Measurements from ENCODE around the gene PFKFB2.

The PFKFB2 gene

DNA sequence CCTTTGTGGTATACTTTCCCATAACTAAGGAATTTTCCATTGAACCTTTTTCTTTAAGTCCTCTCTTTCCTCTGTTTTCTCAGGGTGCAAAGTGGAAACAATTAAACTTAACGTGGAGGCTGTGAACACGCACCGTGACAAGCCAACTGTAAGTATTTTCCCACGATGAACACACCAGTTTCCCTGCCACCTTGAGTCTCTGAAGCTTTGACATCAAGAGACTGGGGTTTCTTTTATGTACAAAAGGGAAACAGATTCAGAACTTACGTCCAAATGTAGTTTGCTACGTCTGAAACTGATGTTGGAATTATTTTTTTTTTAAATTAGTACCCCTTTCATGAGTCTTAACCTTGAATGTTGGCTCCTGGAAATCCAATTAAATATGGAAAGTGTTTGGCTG, 18.4 kb downstream of the PFKFB2 start:
- DNase-seq (ENCODE audit: low spot score) (no peak), ATAC-seq (ENCODE audit: low read depth) (no peak)
- H3K27ac ChIP-seq (ENCODE audit: poor library complexity, severe bottlenecking): no peak overlapping the region
- H3K4me1 ChIP-seq (ENCODE audit: insufficient read depth, poor library complexity, severe bottlenecking): peaks cover 15% of the 10 kb centered on the region
- peaks cover 31% of the 10 kb centered on the region for H3K36me3 ChIP-seq (ENCODE audit: low read depth)
- H3K4me3 ChIP-seq (ENCODE audit: severe bottlenecking): no peak overlapping the region
- TF ChIP-seq, protein P1, sequence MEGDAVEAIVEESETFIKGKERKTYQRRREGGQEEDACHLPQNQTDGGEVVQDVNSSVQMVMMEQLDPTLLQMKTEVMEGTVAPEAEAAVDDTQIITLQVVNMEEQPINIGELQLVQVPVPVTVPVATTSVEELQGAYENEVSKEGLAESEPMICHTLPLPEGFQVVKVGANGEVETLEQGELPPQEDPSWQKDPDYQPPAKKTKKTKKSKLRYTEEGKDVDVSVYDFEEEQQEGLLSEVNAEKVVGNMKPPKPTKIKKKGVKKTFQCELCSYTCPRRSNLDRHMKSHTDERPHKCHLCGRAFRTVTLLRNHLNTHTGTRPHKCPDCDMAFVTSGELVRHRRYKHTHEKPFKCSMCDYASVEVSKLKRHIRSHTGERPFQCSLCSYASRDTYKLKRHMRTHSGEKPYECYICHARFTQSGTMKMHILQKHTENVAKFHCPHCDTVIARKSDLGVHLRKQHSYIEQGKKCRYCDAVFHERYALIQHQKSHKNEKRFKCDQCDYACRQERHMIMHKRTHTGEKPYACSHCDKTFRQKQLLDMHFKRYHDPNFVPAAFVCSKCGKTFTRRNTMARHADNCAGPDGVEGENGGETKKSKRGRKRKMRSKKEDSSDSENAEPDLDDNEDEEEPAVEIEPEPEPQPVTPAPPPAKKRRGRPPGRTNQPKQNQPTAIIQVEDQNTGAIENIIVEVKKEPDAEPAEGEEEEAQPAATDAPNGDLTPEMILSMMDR (IDR thresholded peaks at IDR 0.05; ENCODE audit: poor library complexity, severe bottlenecking): no peak
- H3K9me3 ChIP-seq (ENCODE audit: severe bottlenecking): no peaks in the 10 kb centered on the region
- H3K27me3 ChIP-seq (ENCODE audit: insufficient read depth, poor library complexity, severe bottlenecking): no peaks in the 10 kb centered on the region

DNA sequence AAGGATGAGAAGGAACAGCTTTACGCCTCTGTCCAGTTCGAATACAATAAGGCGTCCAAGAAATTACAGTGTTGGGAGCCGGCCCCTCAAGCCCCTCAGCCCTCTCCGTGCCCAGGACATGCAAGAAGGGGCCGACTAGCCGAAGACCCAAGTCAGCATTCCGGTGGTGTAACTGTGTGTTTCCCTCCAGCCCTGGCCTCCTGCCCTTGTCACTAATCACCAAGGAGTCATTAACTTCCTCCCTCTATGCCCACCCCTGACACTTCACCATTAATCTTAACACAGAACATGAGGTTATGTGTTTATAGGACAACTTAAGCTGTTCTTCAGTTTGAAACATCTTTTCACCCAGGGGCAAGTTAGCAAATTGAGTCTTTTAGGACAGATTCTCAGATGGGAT, 19.2 kb downstream of the PFKFB2 start:
- H3K9me3 ChIP-seq (ENCODE audit: severe bottlenecking): no peaks in the 10 kb centered on the region
- H3K27me3 ChIP-seq (ENCODE audit: insufficient read depth, poor library complexity, severe bottlenecking): no peaks in the 10 kb centered on the region
- TF ChIP-seq, protein P1 (IDR thresholded peaks at IDR 0.05; ENCODE audit: poor library complexity, severe bottlenecking): no peak
- peaks cover 31% of the 10 kb centered on the region for H3K36me3 ChIP-seq (ENCODE audit: low read depth)
- no peak overlapping the region for H3K4me3 ChIP-seq (ENCODE audit: severe bottlenecking)
- no peak for DNase-seq (ENCODE audit: low spot score)
- no peak for ATAC-seq (ENCODE audit: low read depth)
- peaks cover 15% of the 10 kb centered on the region for H3K4me1 ChIP-seq (ENCODE audit: insufficient read depth, poor library complexity, severe bottlenecking)
- no peak overlapping the region for H3K27ac ChIP-seq (ENCODE audit: poor library complexity, severe bottlenecking)

DNA sequence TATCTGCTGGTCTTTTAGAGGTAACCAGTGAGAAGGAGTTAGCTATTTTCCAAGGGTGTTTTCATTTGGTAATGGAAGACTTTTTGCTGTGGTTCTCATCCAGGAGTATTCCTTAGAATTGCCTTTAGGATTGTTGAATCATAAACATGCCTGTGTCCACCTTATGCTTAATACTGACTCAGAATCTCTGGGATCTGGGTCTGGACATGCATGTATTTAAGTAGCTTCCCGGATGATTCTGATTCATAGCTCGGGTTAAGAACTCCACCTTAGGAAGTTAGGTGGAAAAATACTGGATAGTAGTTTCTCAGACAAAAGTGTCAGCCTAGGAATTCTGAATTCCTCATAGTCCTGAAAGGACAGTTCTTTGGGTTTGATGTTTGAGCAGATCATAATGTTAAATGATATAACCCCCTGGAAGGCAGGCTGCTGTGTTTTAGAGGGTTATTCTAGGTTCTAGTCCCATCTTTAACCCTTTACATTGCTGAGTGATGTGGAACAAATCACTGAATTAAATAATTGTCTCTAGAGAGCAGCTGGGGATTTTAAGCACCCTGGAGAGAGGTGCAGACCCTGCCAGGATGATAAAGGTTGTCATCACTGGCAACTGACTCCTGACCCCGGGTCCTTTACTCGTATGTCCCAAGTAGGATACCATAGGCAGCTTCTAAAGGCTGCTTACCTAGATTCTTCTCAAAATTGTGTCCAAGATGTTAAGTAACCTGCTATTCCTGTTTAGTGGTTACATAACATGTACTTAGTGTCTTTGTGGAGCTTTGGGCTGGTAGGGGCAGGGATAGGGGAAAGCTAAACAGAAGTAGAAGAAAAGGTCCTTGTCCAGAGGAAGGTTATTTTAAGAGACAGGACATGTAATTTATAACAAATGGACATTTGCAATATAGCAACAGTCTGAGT, 21.1 kb downstream of the PFKFB2 start:
- H3K9me3 ChIP-seq (ENCODE audit: severe bottlenecking): no peaks in the 10 kb centered on the region
- H3K27ac ChIP-seq (ENCODE audit: poor library complexity, severe bottlenecking): peak overlapping the region; percentile 68
- H3K27me3 ChIP-seq (ENCODE audit: insufficient read depth, poor library complexity, severe bottlenecking): no peaks in the 10 kb centered on the region
- H3K4me1 ChIP-seq (ENCODE audit: insufficient read depth, poor library complexity, severe bottlenecking): peaks cover 15% of the 10 kb centered on the region
- H3K4me3 ChIP-seq (ENCODE audit: severe bottlenecking): no peak overlapping the region
- peak; percentile 95 for ATAC-seq (ENCODE audit: low read depth)
- TF ChIP-seq, protein P1 (IDR thresholded peaks at IDR 0.05; ENCODE audit: poor library complexity, severe bottlenecking): no peak
- DNase-seq (ENCODE audit: low spot score): no peak
- peaks cover 17% of the 10 kb centered on the region for H3K36me3 ChIP-seq (ENCODE audit: low read depth)

DNA sequence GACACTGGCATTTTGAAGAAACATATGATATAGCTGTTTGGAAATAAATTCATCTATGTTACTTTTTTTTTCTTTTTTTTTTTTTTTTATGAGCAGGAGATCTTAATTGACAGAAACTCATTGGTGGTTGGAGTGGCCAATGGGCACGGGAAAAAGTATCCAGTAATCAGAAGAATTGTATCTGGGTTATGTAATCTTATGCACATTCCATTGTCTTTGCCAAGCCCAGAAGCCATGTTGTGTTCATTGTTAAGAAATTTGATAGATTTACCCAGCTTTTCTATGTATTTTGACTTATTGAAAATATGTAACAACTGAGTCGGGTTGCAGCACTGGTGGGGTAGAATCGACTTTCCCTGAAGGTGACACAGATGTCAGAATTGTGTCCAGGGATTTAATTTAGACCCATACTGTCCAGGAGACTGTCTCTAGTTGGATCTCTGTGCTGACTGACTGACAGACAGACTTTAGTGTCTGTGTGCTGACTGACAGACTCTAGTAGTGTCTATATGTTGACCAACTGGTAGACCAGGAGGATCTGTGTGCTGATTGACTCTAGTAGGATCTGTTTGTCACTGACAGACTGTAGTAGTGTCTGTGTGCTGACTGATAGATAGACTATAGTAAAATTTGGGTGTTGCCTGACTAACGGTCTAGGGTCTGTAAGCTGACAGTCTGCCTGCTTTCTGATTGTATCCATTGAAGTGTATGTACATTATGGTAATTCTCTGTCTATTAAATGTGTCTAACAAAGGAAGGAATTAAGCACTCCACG, 23.3 kb downstream of the PFKFB2 start:
- no peak overlapping the region for H3K4me3 ChIP-seq (ENCODE audit: severe bottlenecking)
- peaks cover 15% of the 10 kb centered on the region for H3K4me1 ChIP-seq (ENCODE audit: insufficient read depth, poor library complexity, severe bottlenecking)
- no peaks in the 10 kb centered on the region for H3K27me3 ChIP-seq (ENCODE audit: insufficient read depth, poor library complexity, severe bottlenecking)
- DNase-seq (ENCODE audit: low spot score) (no peak), ATAC-seq (ENCODE audit: low read depth) (no peak)
- TF ChIP-seq, protein P1 (IDR thresholded peaks at IDR 0.05; ENCODE audit: poor library complexity, severe bottlenecking): no peak
- no peaks in the 10 kb centered on the region for H3K9me3 ChIP-seq (ENCODE audit: severe bottlenecking)
- H3K36me3 ChIP-seq (ENCODE audit: low read depth): peaks cover 8% of the 10 kb centered on the region; the same call in 1 of the 2 replicates
- H3K27ac ChIP-seq (ENCODE audit: poor library complexity, severe bottlenecking): no peak overlapping the region
